Uterus (tissue), 2 donors: ENCODE results near the gene GRM1.

ENCODE experiments used
- POLR2A ChIP-seq, 2 donors: fragments of 450-650 bp; IDR thresholded peaks; one replicate each; pipeline ENCODE4 v1.6.1; 2016; ENCODE audit warnings: antibody characterized with exemption in 2 of 2, mild to moderate bottlenecking in 1 of 2, moderate library complexity in 1 of 2
- TF ChIP-seq, protein P1 (sequence below), 4 experiments: fragments of 200-600 bp in 2 of 4; fragments of 450-650 bp in 2 of 4; sonication (generic) in 2 of 4; IDR thresholded peaks; one replicate each; pipeline ENCODE4 v1.5.1; 2016 to 2019; ENCODE audit warnings: antibody characterized with exemption in 4 of 4, mild to moderate bottlenecking in 2 of 4, moderate library complexity in 1 of 4

DNA sequence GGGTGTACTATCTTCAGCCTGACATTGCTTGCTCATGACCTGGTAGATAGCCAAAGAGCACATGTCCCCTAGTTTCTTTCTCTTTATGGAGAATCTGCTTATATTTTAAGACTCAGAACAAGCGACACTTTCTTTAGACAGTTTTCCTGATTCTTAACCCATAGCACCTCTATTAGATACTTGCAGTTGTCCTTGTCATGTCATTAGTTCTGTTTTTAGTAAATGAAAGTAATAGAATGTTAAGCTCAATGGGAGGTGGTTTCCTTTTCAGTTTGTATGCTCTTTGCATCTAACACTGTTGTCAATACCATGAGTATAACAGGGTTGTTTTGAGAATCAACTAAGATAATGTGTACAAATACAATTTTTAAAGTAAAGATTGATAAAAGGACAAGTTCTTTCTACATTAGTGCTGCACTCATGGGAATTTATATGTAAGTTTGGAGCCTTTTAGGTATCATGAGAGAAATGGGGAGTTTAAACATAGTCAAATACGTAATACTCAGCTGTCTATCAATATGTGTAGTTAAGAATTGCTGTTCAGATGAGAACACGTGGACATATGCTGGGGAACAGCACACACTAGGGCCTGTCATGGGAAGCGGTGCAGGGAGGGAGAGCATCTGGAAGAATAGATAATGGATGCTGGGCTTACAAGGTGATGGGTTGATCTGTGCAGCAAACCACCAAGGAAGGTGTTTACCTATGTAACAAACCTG, 124.3 kb downstream of the GRM1 start:
- TF ChIP-seq, protein P1, sequence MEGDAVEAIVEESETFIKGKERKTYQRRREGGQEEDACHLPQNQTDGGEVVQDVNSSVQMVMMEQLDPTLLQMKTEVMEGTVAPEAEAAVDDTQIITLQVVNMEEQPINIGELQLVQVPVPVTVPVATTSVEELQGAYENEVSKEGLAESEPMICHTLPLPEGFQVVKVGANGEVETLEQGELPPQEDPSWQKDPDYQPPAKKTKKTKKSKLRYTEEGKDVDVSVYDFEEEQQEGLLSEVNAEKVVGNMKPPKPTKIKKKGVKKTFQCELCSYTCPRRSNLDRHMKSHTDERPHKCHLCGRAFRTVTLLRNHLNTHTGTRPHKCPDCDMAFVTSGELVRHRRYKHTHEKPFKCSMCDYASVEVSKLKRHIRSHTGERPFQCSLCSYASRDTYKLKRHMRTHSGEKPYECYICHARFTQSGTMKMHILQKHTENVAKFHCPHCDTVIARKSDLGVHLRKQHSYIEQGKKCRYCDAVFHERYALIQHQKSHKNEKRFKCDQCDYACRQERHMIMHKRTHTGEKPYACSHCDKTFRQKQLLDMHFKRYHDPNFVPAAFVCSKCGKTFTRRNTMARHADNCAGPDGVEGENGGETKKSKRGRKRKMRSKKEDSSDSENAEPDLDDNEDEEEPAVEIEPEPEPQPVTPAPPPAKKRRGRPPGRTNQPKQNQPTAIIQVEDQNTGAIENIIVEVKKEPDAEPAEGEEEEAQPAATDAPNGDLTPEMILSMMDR (IDR thresholded peaks at IDR 0.05), result no peak
- TF ChIP-seq POLR2A (IDR thresholded peaks at IDR 0.05), result no peak
